GM12873 (cell line): ENCODE data around the gene HSPBP1.

Experiments
- CTCF ChIP-seq: IDR thresholded peaks from 2 replicates; pipeline ENCODE4 v1.5.1; 2012; ENCODE audit warnings: low read depth, mild to moderate bottlenecking, moderate library complexity, low read length, control low read depth; ENCODE audit not compliant: insufficient read depth; ENCODE audit errors: missing control alignments

The HSPBP1 gene

GRCh38 chr19:55310498-55310897, 30.6 kb upstream of the HSPBP1 start:
- no peak for TF ChIP-seq CTCF

DNA sequence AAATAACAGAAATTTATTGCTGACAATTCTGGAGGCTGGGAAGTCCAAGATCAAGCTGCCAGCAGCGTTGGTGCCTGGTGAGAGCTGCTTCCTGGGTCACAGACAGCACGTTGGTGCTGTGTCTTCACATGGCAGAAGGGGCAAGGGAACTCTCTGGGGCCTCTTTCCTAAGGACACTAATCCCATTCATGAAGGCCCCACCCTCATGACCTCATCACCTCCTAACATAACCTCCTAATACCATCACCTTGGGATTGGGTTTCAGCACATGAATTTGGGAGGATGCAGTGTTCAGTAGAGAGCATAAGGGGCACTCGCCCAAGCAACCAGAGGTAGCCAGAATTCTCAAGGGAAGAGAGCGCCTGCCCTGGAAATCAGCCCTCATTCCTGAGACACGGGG, 29.5 kb upstream of the HSPBP1 start:
- no peak for TF ChIP-seq CTCF

DNA sequence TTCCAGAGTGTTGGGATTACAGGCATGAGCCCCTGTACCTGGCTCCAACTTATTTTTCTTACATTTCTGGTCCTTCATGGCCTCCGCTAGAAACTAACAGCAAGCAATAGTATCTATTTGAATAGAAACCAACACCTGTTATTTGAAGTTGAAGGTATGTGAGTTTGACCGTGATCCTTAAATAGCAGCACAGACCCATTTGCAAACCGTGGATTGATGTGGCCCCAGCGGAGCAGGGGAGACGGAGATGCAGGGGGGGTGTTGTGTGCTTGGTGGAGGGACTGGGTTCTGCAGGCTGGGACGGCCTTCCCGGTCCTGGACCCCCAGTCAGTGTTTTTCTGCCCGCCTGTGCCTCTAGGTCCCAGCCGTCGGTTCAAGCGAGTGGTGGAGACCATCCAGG, 28.4 kb upstream of the HSPBP1 start:
- no peak for TF ChIP-seq CTCF

- no peak for TF ChIP-seq CTCF
These were observed 26.8 kb upstream of the HSPBP1 start for GRCh38 chr19:55306712-55307111.

DNA sequence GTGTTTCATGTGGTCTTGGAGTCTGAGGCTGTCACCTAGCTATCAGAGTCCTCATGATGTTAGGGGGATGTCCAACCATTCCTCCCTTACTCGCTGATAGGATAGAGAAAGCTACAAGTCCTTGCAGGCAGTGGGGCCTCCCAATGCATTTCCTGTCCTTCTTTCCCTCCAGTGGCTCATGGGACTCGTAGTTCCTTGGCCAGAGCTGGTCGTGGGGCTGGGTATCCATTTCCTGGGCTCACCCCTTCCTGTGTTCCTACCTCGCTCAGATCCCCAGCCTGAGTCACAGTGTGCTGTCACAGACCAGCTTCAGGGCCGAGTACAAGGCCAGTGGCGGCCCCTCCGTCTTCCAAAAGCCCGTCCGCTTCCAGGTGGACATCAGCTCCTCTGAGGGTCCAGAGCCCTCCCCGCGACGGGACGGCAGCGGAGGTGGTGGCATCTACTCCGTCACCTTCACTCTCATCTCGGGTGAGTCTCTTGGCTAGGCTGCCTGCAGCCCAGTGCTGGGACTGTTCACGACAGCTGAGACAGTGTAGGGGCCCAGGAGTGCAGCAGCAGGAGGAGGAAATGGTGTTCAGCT, 26.2 kb upstream of the HSPBP1 start:
- no peak for TF ChIP-seq CTCF

DNA sequence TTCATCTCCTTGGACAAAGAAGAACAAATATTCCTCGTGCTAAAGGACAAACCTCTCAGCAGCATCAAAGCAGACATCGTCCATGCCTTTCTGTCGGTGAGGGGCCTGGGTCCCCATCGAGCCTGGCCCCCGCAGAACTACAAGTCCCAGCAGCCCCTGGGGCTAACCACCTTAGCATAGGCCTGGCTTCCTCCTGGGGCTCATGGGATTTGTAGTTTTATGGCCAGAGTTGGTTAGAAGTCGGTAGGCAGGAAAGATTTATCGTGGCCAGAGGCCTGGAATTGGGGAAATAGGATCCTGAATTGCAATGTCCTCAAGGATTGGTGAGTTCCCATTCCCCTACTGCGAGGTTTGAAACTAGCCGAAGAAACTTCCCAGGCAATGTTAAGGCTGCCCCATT, 25.6 kb upstream of the HSPBP1 start:
- no peak for TF ChIP-seq CTCF

GRCh38 chr19:55304980-55305379, 25.1 kb upstream of the HSPBP1 start:
- no peak for TF ChIP-seq CTCF
